Measurements from ENCODE around the gene RXFP1. TPM values are rescaled to one million over a fixed set of nuclear protein-coding genes. Genes with fewer than 3 reads are reported as not detected.

RXFP1 gene
- not detected in 5 replicates for total RNA-seq (2022; extraction: Qiagen RNA extraction)

DNA sequence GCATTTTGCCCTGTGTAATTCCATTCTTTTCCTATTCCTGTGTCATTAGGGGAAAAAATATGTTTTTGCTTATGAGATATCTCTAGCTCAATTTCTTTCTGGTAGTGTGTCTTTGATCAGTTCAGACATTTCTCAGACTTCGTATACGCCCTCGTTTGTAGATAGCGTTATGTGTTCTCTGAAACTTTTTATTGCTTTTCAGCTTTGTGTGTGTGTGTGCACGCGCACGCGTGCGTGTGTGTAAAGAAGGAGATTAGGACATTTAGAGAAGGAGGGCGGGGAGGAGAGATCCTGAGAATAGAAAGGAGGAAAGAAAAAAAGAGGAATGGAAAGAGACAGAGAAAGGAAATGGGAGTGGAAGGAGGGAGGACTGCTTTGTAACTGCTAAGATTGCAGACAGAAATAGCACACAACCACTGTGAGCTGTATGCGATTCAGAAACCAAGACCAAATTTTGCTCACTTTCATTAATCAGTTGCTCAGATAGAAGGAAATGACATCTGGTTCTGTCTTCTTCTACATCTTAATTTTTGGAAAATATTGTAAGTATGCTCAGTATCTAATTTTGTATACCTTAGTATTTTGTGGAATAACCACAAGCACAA lies at the start of gene RXFP1:
RXFP1 (plus strand) TSS at position 399 of the 605 bp plus-strand sequence; CDS start at position 494, 95 bp downstream.

DNA sequence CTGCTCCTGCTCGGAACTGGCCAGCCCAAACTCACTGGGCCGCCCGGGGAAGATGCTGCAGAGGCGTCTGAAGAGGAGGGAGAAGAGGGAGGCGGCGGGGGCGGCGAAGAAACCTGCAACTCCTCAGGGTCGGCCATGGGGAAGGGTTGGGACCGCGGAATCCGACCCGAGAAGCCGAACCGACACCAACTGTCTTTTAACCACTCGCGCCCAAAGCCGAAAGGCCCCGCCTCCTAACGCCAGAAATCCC lies 149.9 kb downstream of the RXFP1 start, which contains the start of gene C4orf46:
C4orf46 (minus strand) TSS at position 223 of the 250 bp plus-strand sequence; CDS start at position 137, 86 bp downstream.

DNA sequence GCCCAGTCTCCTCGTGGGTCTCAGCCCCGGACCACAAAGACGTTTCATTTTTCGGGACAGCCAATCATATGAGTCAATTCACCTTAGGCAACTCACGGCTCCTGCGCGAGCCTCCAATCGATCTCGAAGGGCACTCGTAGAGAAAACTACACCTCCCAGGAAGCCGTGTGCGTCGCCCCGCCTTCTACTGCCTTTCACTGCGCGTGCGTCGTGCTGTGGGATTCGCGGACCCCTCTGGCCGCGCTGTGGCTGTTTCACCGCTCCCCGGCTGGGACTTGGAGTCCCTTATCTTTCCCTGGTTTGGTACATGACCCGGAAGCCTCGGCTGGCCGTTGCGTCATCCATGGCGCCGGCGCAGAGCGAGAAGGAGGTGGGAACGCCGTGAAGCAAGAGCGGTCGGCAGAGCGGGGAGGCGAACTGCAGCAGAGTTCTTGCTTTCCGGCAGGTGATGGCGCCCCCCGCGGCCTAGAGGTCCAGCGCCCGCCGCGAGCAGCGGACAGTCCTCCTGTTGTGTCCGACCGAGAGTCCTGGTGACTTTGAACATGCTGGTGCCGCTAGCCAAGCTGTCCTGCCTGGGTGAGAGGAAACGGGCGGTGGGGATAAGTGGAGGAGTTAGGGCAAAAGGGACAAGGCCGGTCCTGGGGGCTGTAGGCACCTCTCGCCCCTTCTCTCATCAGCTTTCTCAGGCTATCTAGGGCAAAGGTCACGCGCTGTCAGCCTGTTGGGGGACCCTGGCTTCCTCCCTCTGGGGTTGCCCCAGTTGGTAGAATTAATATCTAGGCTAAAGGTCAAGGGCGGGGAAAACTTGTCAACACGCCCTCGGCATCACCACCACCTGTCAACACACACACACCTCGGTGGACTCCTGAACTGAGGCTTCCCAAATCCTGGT lies 150.5 kb downstream of the RXFP1 start, which contains the start of gene ETFDH:
ETFDH (plus strand) TSS at position 382 of the 892 bp plus-strand sequence; CDS start at position 543, 161 bp downstream.

Other genes with a start within 250 kb of the RXFP1 start
- 6.9 to 8.7 TPM (median 7.7 TPM) in 5 replicates for gene C4orf46, start 150.0 kb downstream of the RXFP1 start, total RNA-seq (2022; extraction: Qiagen RNA extraction)
- gene ETFDH, start 150.4 kb downstream of the RXFP1 start, total RNA-seq (2022; extraction: Qiagen RNA extraction), result 3.4 to 5.2 TPM (median 4.7 TPM) in 5 replicates
- gene PPID, start 201.5 kb downstream of the RXFP1 start, total RNA-seq (2022; extraction: Qiagen RNA extraction), result 31.0 to 34.1 TPM (median 33.3 TPM) in 5 replicates
- 5.2 to 8.1 TPM (median 6.6 TPM) in 5 replicates for gene FNIP2, start 247.1 kb downstream of the RXFP1 start, total RNA-seq (2022; extraction: Qiagen RNA extraction)